GM18499 (cell line): ENCODE data around the gene SYPL2.
"Not testable (repeated sequence)": the region's sequence is repeated elsewhere in the genome, so short reads cannot be mapped to it uniquely, and the experiment has no call there.

Experiments
- ATAC-seq: cut with Tn5 transposase; IDR thresholded peaks from one replicate; pipeline ENCODE4 v1.9.1; 2021; ENCODE audit warnings: moderate number of reproducible peaks; ENCODE audit not compliant: insufficient read depth, unreplicated experiment

The SYPL2 gene

GRCh38 chr1:109466452-109467300 lies at the start of gene SYPL2:
SYPL2 (plus strand) TSS chr1:109466546; CDS start chr1:109466844, 298 bp downstream.
- ATAC-seq: no peak

DNA sequence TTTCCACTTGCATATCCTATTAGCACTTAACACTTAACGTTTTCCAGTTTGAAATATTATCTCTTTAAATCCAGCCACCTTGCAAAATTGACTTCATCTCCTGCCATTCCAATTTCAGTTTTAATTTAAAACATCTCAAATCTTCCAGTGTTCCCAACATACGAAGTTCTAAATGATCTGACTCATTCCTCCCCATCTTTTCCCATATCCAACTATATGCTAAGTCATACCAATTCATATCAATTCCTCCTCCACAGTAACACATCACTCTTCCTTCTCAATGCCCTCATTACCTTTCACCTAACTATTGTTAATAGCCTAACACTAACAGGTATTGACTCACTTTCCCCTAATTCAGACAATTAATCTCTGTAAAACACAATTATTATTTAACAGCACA lies 42.8 kb upstream of the SYPL2 start:
- no peak for ATAC-seq

DNA sequence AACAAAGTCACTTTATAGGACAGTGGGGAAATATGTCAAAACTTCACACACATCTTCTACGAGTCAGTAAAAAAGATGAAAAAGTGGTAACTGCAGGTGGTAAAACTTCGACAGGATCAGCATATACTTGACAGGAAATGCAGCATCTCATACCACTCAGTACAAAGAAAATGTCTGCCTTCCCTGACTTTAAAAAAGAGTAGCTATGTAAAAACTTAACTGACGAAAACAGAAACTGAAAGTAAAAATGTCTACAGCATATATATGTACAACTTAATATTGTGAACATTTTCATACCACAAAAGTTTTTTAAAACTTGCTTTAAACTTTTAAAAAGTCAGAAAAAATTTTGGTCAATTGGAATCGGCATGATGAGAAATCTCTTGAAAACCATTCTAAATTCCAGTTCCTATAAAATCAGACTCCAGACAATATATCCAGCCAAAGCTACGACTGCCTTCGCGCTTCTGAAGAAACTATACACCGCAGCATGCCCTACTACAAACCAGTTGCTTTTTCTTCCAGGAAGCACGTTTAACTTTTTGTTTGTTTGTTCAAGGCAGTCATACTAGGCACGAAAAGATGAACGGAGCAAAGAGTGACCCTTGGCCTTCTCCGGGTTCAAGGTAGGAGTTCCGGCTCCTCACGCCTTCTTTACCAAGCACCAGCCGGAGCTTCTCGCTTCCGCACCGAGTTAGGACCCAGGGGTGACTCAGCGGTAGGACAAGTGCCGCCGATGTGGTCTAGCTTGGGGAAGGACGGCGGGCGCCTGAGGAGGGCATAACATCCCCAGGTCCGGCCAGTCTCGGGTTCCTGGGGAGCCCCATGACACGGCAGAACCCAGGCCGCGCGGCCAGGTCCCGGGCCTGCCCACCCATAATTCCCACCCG lies 40.7 kb upstream of the SYPL2 start:
- peak; percentile 11 for ATAC-seq

GRCh38 chr1:109426281-109427170 lies 39.8 kb upstream of the SYPL2 start, which contains the start of gene PSMA5:
PSMA5 (minus strand) TSS chr1:109426448; CDS start chr1:109426330, 118 bp downstream.
- ATAC-seq: peak; percentile 90

DNA sequence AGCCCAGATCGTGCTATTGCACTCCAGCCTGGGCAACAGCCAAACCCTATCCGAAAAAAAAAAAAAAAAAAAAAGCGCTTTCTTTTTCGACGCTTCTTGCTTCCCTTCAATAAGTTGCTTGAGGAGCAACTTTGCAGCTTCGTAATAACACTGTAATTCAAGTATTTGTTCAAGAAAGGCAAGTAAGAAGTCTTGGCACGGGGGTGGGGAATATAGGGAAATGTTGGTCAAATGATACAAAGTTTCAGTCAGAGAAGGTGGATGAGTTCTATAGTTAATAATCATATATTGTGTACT lies 39.2 kb upstream of the SYPL2 start:
- ATAC-seq: no peak

GRCh38 chr1:109432336-109432735 lies 34.0 kb upstream of the SYPL2 start:
- ATAC-seq: no peak

DNA sequence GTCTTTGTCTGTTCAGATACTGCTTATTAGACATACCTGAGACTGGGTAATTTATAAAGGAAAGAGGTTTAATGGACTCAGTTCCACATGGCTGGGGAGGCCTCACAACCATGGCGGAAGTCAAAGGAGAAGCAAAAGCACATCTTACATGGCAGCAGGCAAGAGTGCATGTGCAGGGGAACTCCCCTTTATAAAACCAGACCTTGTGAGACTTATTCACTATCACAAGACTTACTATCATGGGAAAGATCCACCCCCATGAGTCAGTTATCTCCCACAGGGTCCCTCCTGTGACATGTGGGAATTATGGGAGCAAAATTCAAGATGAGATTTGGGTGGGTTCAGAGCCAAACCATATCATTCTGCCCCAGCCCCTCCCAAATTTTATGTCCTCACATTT lies 33.0 kb upstream of the SYPL2 start:
- no peak for ATAC-seq

GRCh38 chr1:109434484-109434883 lies 31.9 kb upstream of the SYPL2 start:
- no peak for ATAC-seq

- no peak for ATAC-seq
Observed at GRCh38 chr1:109438798-109439297, 27.5 kb upstream of the SYPL2 start.

GRCh38 chr1:109441069-109441468 lies 25.3 kb upstream of the SYPL2 start:
- ATAC-seq: no peak

DNA sequence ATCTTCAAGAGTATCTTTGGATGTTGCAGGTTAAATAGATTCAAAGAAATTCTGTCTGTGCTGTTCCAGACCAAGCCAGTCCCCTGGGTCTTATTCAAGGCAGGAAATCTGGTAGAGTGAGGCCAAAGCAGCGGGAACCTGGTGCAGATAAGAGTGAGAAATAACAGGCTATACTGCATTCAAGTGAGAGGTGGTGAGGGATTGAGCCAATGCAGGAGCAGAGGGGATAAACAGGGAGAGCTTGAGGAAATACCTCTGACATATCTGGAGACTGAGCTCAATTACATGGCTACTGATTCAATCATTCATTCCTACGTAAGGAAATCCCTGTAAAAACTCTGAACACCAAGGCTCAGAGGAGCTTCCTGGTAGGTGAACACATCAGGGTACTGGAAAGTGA lies 22.9 kb upstream of the SYPL2 start:
- no peak for ATAC-seq

DNA sequence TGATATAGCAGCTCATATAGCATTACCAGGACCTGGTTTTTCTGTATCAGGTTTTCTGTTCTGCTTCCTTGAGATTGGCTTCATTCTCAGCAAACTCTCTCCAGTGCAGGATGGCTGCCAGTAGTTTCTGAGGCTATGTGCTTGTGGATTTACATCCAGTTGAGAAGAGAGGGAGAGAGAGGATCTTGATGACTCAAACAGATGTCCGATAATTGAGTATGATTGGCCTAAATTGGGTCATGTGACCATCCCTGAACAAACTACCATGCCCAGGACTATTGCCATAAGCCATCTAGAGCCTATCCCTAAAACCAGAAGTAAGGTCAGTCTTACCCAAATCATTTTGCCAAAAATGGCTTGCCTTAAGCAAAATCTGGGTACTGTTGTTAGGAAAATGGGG lies 22.0 kb upstream of the SYPL2 start:
- no peak for ATAC-seq

DNA sequence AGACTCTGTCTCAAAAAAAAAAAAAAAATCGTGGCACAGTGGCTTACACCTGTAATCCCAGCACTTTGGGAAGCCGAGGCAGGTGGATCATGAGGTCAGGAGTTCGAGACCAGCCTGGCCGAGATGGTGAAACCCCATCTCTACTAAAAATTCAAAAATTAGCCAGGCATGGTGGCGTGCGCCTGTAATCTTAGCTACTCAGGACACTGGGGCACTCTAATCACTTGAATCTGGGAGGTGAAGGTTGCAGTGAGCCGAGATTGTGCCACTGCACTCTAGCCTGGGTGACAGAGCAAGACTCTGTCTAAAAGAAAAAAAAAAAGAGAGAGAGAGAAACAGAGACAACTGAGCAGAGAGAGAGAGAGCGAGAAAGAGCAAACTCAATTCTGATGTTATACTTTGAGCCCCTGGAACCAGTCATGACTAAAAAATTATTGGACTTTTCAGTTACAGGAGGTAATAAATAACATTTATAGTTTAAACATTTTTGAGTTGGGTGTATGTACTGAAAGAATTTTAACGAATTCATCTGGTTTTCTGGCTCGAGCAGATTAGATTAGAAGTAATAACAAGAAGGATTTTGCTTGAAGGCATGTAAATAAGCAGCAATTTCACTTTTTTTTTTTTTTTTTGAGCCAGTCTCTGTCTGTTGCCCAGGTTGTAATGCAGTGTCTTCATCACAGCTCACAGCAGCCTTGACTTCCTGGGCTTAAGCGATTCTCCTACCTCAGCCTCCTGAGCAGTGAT lies 20.2 kb upstream of the SYPL2 start:
- not testable (repeated sequence) for ATAC-seq

GRCh38 chr1:109447524-109447923 lies 18.8 kb upstream of the SYPL2 start:
- ATAC-seq: no peak

DNA sequence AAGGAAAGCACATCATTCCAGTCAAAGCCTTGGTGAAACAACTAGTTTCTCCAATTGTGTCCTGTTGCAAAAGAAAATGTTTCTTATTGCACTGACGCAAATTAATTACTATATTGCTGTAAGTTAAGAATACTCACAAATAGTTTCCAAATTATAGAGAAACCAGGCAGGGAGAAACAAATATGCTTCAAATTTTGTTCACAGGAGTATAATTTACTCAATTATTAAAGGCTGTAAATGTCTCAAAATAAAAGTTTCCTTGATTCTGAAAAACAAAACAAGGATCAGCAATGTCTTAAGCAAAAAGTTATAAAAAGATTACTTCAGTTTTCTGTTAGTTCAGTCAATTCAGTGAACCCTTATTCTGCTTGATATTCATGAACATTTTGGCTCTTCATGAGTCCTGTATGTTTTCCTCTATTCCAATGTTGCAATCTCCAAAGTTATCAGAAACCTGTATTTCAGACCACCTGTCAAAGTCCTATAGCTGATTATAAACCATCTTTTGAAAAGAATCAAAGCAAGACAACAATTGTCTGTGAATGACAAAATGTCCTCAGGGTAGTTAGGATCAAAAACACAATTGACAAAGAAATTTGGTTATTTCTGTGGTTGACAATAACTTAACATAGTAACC lies 11.7 kb upstream of the SYPL2 start:
- ATAC-seq: no peak

- no peak for ATAC-seq
Observed at GRCh38 chr1:109457819-109458218, 8.5 kb upstream of the SYPL2 start.

DNA sequence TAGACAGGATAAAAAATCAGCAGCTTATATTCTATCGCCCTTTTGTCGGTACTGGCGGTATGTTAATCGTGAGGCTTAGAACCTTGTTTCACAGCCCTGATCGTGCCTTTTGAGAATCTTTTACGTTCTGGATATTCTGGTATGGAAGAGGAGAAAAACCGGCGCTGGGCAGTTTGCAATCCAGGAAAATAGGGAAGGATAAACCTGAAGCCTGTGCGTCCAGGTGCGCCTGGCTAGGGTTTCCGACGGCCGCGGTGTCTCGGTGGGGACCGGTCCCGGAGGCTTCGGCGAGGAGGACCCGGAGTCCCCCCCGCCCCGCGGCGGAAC lies 258 bp upstream of the SYPL2 start:
- ATAC-seq: no peak

DNA sequence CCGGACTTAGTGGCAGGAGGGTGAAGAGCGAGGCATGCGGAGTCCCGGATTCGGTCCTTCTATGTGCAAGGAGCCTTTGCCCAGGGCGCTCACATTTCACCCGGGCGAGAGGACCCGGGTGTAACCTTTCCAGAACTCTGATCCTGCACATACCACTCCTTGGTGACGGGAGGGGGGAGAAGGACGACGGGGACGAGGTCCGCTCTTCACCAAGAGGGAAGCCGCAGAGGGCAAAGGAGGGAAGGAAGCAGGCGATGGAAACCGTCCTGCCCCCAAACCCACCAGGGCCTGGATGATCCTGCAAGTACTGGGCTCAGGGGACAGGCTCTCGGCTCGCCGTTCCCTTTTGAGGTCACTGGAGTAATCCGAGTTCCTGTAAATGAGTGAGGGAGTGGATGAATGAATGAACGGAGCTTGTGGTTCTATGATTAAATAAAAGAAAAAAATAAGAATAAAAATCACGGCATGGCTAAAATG lies 993 bp downstream of the SYPL2 start:
- no peak for ATAC-seq

DNA sequence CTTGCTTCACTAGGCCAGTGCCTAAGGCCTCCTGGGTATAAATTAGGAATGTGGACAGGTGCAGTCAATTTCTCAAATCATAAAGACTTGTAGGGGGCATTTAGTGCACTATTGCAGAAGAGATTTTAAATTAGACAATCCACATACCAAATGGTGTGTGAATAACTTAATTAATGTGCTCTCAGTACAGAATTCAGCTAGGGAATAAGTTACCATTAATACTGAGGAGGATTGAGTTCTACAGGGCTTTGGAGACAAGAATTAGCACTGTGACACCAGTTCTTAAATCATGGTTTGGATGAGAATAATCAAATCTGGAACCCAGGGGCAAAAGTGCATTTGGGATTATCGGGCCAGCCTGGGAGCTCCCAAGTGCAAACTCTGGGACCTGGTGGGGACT lies 1.7 kb downstream of the SYPL2 start:
- ATAC-seq: no peak
